A673 (cell line): ENCODE data around the gene SMARCD2. TPM values are rescaled to one million over a fixed set of nuclear protein-coding genes. Genes with fewer than 3 reads are reported as not detected.

Experiments
- BruUV-seq: library from RNA; stranded (reverse); fragments of 400-500 nt; replicated peaks from 2 replicates; lab custom pipeline; 2021; lab: Mats Ljungman, UMichigan
- CTCF ChIA-PET: fragments of 300-600 bp; sonication (Branson Sonifier 250); formaldehyde crosslinking; loops from one replicate; lab custom pipeline; 2022; ENCODE audit warnings: antibody characterized with exemption; lab: Charles Lee
- POLR2A ChIA-PET: fragments of 300-600 bp; sonication (Branson Sonifier 250); formaldehyde crosslinking; loops from one replicate; lab custom pipeline; 2022; ENCODE audit warnings: antibody characterized with exemption; ENCODE audit not compliant: low non-redundant PET; lab: Charles Lee
- DNase-seq: peaks from one replicate; pipeline ENCODE4 v3.0.0-alpha.2; 2015; ENCODE audit warnings: low spot score
- H3K27ac ChIP-seq: fragments of 200-600 bp; sonication (generic); 2 replicates; pipeline ENCODE4 v1.5.1; 2016; ENCODE audit warnings: mixed run types, low read depth, mild to moderate bottlenecking, mixed read lengths, antibody characterized with exemption, low read length; ENCODE audit not compliant: poor library complexity, severe bottlenecking
- H3K27me3 ChIP-seq: fragments of 200-600 bp; sonication (generic); replicated peaks from 2 replicates; pipeline ENCODE4 v1.6.1; 2017; ENCODE audit warnings: mixed run types, low read depth, mild to moderate bottlenecking, mixed read lengths, antibody characterized with exemption, low read length; ENCODE audit not compliant: insufficient read depth, poor library complexity
- H3K36me3 ChIP-seq: fragments of 200-600 bp; sonication (generic); 2 replicates; pipeline ENCODE4 v1.6.1; 2016; ENCODE audit warnings: mixed run types, mild to moderate bottlenecking, mixed read lengths, antibody characterized with exemption, low read length; ENCODE audit not compliant: insufficient read depth, poor library complexity, severe bottlenecking
- H3K4me1 ChIP-seq: fragments of 200-600 bp; sonication (generic); 2 replicates; pipeline ENCODE4 v1.6.1; 2017; ENCODE audit warnings: mixed run types, mild to moderate bottlenecking, mixed read lengths, antibody characterized with exemption, low read length; ENCODE audit not compliant: insufficient read depth, poor library complexity, severe bottlenecking
- H3K4me3 ChIP-seq: fragments of 200-600 bp; sonication (generic); 2 replicates; pipeline ENCODE4 v1.5.1; 2016; ENCODE audit warnings: low read depth, mixed run types, mild to moderate bottlenecking, mixed read lengths, low read length; ENCODE audit not compliant: poor library complexity, severe bottlenecking
- H3K9me3 ChIP-seq: fragments of 200-600 bp; sonication (generic); 2 replicates; pipeline ENCODE4 v1.6.1; 2016; ENCODE audit warnings: mixed run types, low read depth, mild to moderate bottlenecking, mixed read lengths, antibody characterized with exemption, low read length; ENCODE audit not compliant: poor library complexity, severe bottlenecking
- EZH2 ChIP-seq: fragments of 200-600 bp; sonication (generic); IDR thresholded peaks from 2 replicates; pipeline ENCODE4 v1.6.1; 2017; ENCODE audit warnings: borderline replicate concordance, low read depth, mild to moderate bottlenecking, mixed read lengths, antibody characterized with exemption, low read length; ENCODE audit not compliant: poor library complexity, severe bottlenecking
- intact Hi-C: fragments of 100-400 bp; cut with micrococcal nuclease; formaldehyde crosslinking; loops from one replicate; pipeline ENCODE4 v1.10.0; 2022; ENCODE audit not compliant: unreplicated experiment
- total RNA-seq: library from RNA; stranded (reverse); gene quantifications from 2 replicates; pipeline ENCODE4 v1.2.3, GENCODE V29; 2021
- TF ChIP-seq, protein P1 (sequence below): fragments of 300-800, 200-600 bp; sonication (generic); conservative IDR thresholded peaks from 2 replicates; pipeline ENCODE4 v1.5.1; 2017; ENCODE audit warnings: low read depth, mild to moderate bottlenecking, antibody characterized with exemption, low read length, moderate library complexity, mixed read lengths

SMARCD2 gene
- total RNA-seq, 1 experiment from 2014 or later: 71.9 TPM

DNA sequence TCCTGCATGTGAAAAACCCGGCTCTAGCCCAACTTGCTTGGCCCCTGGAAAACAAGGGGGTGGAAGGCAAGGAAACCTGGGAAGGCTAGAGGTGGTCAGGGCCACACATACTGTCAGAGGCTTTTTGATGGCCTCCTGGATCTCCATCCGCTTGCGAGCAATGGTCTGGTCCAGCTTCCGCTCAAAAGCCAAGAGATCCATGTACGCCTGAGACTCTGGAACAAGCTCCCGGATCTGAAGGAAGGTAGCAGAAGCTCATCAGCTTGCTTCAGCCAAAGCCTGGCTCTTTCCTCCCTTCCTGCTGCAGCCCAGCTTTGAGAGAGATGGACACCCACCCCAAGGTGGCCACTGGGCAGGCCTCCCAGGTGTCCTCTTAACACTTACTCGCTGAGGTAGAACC, 5.7 kb downstream of the SMARCD2 start:
- Histone ChIP-seq H3K27me3 (no peaks in the 10 kb centered on the region), H3K4me3 (no peak overlapping the region), H3K27ac (no peak overlapping the region), H3K36me3 (peaks cover 50% of the 10 kb centered on the region), H3K9me3 (no peaks in the 10 kb centered on the region), H3K4me1 (peaks cover 49% of the 10 kb centered on the region)
- BruUV-seq: no TSS peak
- TF ChIP-seq, protein P1, sequence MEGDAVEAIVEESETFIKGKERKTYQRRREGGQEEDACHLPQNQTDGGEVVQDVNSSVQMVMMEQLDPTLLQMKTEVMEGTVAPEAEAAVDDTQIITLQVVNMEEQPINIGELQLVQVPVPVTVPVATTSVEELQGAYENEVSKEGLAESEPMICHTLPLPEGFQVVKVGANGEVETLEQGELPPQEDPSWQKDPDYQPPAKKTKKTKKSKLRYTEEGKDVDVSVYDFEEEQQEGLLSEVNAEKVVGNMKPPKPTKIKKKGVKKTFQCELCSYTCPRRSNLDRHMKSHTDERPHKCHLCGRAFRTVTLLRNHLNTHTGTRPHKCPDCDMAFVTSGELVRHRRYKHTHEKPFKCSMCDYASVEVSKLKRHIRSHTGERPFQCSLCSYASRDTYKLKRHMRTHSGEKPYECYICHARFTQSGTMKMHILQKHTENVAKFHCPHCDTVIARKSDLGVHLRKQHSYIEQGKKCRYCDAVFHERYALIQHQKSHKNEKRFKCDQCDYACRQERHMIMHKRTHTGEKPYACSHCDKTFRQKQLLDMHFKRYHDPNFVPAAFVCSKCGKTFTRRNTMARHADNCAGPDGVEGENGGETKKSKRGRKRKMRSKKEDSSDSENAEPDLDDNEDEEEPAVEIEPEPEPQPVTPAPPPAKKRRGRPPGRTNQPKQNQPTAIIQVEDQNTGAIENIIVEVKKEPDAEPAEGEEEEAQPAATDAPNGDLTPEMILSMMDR: no peak
- TF ChIP-seq EZH2: no peak
- no peak for DNase-seq
- intact Hi-C loops: no loop called here
- CTCF ChIA-PET: no interaction called here
- POLR2A ChIA-PET: no interaction called here

DNA sequence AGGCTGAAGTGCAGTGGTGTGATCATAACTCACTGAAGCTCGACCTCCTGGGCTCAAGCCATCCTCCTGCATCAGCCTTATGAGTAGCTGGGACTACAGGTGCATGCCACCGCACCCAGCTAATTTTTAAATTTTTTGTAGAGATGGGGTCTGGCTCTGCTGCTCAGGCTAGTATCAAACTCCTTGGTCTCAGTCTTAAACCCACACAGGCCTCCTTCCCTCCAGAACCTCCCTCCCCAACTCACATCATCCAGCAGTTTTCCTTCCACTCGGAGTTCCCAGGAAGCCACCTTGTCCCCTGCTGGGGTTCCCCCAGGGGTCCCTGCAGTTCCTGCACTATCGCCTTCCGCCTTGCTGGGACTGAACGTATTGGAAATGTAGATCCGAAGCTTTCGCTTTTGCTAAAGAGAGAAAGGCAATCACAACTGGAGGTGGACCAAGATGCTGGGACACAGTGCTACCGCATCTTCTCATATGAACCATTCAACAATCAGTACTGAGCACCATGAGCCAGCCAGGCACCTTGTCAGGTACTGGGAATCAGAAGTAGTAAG, 7.2 kb downstream of the SMARCD2 start:
- H3K27me3 ChIP-seq: no peaks in the 10 kb centered on the region
- TF ChIP-seq, protein P1: no peak; the same call in 1 of the 2 replicates
- TF ChIP-seq EZH2: no peak
- H3K27ac ChIP-seq: no peak overlapping the region
- no peak overlapping the region for H3K4me3 ChIP-seq
- no TSS peak for BruUV-seq
- no peak for DNase-seq
- intact Hi-C loops: loop anchor here (2.0 kb wide), 1 partner anchor 134 kb away; the partner anchor contains the start of gene LIMD2
- ChIA-PET POLR2A (no interaction called here), CTCF (no interaction called here)
- H3K4me1 ChIP-seq: peaks cover 38% of the 10 kb centered on the region
- H3K36me3 ChIP-seq: peaks cover 65% of the 10 kb centered on the region
- H3K9me3 ChIP-seq: no peaks in the 10 kb centered on the region

DNA sequence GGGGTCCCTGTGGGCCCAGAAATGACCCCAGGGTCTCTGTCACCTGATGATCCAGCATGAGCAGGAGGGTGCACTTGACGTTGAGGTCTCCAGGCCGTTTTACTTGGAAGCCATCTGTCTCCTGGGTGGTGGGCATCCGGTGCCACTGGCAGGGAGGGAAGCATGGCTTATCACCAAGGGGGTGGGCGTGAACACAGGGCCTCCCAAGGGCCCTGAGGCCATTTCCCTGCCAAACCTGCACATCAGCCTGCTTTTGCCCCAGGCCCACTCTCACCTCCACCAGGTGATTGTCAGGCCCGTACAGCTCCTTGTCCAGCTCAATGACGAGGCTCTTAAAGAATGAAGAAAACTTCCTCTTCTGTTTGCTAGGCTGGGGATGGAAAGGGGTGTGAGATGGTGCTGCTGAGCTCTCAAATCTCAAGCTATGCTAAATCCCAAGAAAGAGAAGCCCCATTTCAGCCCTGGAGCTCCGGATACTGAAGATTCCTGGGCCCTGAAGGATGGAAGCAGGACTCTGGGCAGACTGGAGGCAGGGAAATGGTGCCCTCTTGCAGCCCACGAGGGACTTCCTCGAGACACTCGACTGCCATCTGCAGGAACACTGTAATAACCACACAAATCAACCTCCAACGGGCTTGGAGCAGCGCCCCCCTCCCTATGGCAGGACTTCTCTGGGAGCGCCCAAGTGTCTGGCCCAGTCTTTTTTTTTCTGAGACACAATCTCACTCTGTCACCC, 7.9 kb downstream of the SMARCD2 start:
- CTCF ChIA-PET: interaction anchor here (0.7 kb wide), 2 partner anchors 9 to 213 kb away, joined by 3 to 4 read pairs; partner anchors contain the start of gene MAP3K3
- no peak for TF ChIP-seq EZH2
- TF ChIP-seq, protein P1: peak; percentile 93
- Histone ChIP-seq H3K4me3 (no peak overlapping the region), H3K9me3 (no peaks in the 10 kb centered on the region), H3K27me3 (no peaks in the 10 kb centered on the region), H3K36me3 (peaks cover 72% of the 10 kb centered on the region), H3K27ac (no peak overlapping the region), H3K4me1 (peaks cover 31% of the 10 kb centered on the region)
- intact Hi-C loops: loop anchor here (2.0 kb wide), 1 partner anchor 134 kb away; the partner anchor contains the start of gene LIMD2
- POLR2A ChIA-PET: no interaction called here
- BruUV-seq: no TSS peak
- peak; percentile 95 for DNase-seq
